Natural killer cell (primary cell): Measurements from ENCODE around the gene KSR1. TPM values are rescaled to one million over a fixed set of nuclear protein-coding genes. Genes with fewer than 3 reads are reported as not detected.

Experiments used
- ATAC-seq, 3 donors: fragments of 150-1000 bp in 2 of 3; fragments of 200-7000 bp in 1 of 3; cut with Tn5 transposase; 1 replicate in 1 of 3; 2 replicates in 2 of 3; pipeline ENCODE4 v1.10.0; 2021; ENCODE audit warnings: mild to moderate bottlenecking in 2 of 3, moderate library complexity in 2 of 3
- DNase-seq, 2 donors: peaks; one replicate each; pipeline versions ENCODE4 v3.0.0 to v3.0.0-alpha.2; 2013 to 2021; ENCODE audit warnings: mixed read lengths in 1 of 2
- H3K27ac ChIP-seq: one replicate; pipeline ENCODE4 v1.5.1; 2013; ENCODE audit warnings: mild to moderate bottlenecking, low read length
- H3K27me3 ChIP-seq: one replicate; pipeline ENCODE4 v1.6.1; 2013; ENCODE audit warnings: low read length; ENCODE audit not compliant: control insufficient read depth, insufficient read depth
- H3K36me3 ChIP-seq: one replicate; pipeline ENCODE4 v1.6.1; 2013; ENCODE audit warnings: low read length; ENCODE audit not compliant: control insufficient read depth, insufficient read depth
- H3K4me1 ChIP-seq: one replicate; pipeline ENCODE4 v1.6.1; 2013; ENCODE audit warnings: low read length; ENCODE audit not compliant: control insufficient read depth, insufficient read depth
- H3K4me3 ChIP-seq: one replicate; pipeline ENCODE4 v1.5.1; 2013; ENCODE audit warnings: low read length
- H3K9me3 ChIP-seq: one replicate; pipeline ENCODE4 v1.6.1; 2013; ENCODE audit warnings: low read length; ENCODE audit not compliant: control insufficient read depth, insufficient read depth
- H3K27ac Mint-ChIP-seq, 2 donors: one replicate each; pipeline ENCODE4 v1.8.0; 2022; ENCODE audit warnings: mild to moderate bottlenecking in 2 of 2, mixed read lengths in 2 of 2, moderate library complexity in 1 of 2
- H3K27me3 Mint-ChIP-seq, 2 donors: one replicate each; pipeline ENCODE4 v1.8.0; 2022; ENCODE audit warnings: low read depth in 2 of 2, mixed read lengths in 2 of 2
- H3K36me3 Mint-ChIP-seq: one replicate; pipeline ENCODE4 v1.8.0; 2022; ENCODE audit warnings: mixed read lengths
- H3K4me1 Mint-ChIP-seq, 2 donors: one replicate each; pipeline ENCODE4 v1.8.0; 2022; ENCODE audit warnings: mixed read lengths in 2 of 2
- H3K4me3 Mint-ChIP-seq: one replicate; pipeline ENCODE4 v1.8.0; 2022; ENCODE audit warnings: mild to moderate bottlenecking, moderate library complexity, mixed read lengths
- H3K9me3 Mint-ChIP-seq, 2 donors: one replicate each; pipeline ENCODE4 v1.8.0; 2022; ENCODE audit warnings: mixed read lengths in 2 of 2
- CTCF ChIP-seq: fragments of 200-600 bp; IDR thresholded peaks from one replicate; pipeline ENCODE4 v1.8.0; 2022; ENCODE audit warnings: antibody characterized with exemption
- WGBS: methylation state at CpG from one replicate; pipeline ENCODE4 v1.1.7; 2013; ENCODE audit warnings: missing lambda C conversion rate; ENCODE audit not compliant: insufficient coverage; 5-methylcytosine and 5-hydroxymethylcytosine counted together
- intact Hi-C: fragments of 100-400 bp; cut with micrococcal nuclease; formaldehyde crosslinking; loops from one replicate; pipeline ENCODE4 v1.14.2; 2022
- total RNA-seq, 4 donors: library from RNA; stranded (reverse); fragments of 120-200 nt in 1 of 4; gene quantifications; one replicate each; pipeline versions ENCODE4 v1.2.3 to v1.2.4, GENCODE V29; 2013 to 2022

KSR1 gene
- total RNA-seq, 3 donors from 2014 or later (not counting 1 experiment from before 2014, with no cell fraction given) = 46.4 to 63.1 (median 59.2) TPM

- Histone ChIP-seq H3K4me1 (peaks cover 44% of the 10 kb centered on the region), H3K27ac (no peak overlapping the region), H3K9me3 (no peaks in the 10 kb centered on the region), H3K27me3 (no peaks in the 10 kb centered on the region), H3K4me3 (no peak overlapping the region), H3K36me3 (no peaks in the 10 kb centered on the region)
- Mint-ChIP-seq H3K4me1 (peaks cover 35 to 39% of the 10 kb centered on the region in 2 donors), H3K4me3 (no peak overlapping the region), H3K27me3 (no peaks in the 10 kb centered on the region), H3K36me3 (no peaks in the 10 kb centered on the region), H3K27ac (no peak overlapping the region), H3K9me3 (no peaks in the 10 kb centered on the region)
- no peak for DNase-seq
- TF ChIP-seq CTCF = no peak
- no peak for ATAC-seq
- intact Hi-C loops = no loop called here
- WGBS = 88% methylated on average over 1 of the region's 4 CpGs
Observed at GRCh38 chr17:27547301-27547683, 91.0 kb downstream of the KSR1 start.

DNA sequence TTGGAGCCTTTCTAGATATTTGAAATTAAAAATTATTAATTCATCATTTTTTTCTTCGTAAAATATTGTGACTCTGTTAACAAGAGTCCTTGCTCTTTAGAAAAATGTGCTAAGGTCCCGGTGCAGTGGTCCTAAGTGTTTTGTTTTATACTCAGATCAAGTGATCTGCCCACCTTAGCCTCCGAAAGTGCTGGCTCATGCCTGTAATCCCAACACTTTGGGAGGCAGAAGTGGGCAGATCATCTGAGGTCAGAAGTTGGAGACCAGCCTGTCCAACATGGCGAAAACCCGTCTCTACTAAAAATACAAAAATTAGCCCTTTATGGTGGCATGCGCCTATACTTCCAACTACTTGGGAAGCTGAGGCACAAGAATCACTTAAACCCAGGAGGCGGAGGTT lies 92.1 kb downstream of the KSR1 start:
- H3K27me3 ChIP-seq = no peaks in the 10 kb centered on the region
- H3K27ac ChIP-seq = no peak overlapping the region
- no peak for ATAC-seq
- no peak for DNase-seq
- no peaks in the 10 kb centered on the region for H3K36me3 ChIP-seq
- no peak overlapping the region for H3K27ac Mint-ChIP-seq
- H3K9me3 Mint-ChIP-seq = no peaks in the 10 kb centered on the region
- H3K4me3 ChIP-seq = no peak overlapping the region
- no peaks in the 10 kb centered on the region for H3K9me3 ChIP-seq
- WGBS = 96% methylated on average over 7 of the region's 7 CpGs
- peaks cover 34% of the 10 kb centered on the region for H3K4me1 ChIP-seq
- TF ChIP-seq CTCF = no peak
- H3K4me1 Mint-ChIP-seq = peaks cover 35 to 39% of the 10 kb centered on the region in 2 donors
- intact Hi-C loops = no loop called here
- no peak overlapping the region for H3K4me3 Mint-ChIP-seq
- no peaks in the 10 kb centered on the region for H3K36me3 Mint-ChIP-seq
- H3K27me3 Mint-ChIP-seq = no peaks in the 10 kb centered on the region

- peaks cover 28 to 29% of the 10 kb centered on the region in 2 donors for H3K4me1 Mint-ChIP-seq
- Histone ChIP-seq H3K9me3 (no peaks in the 10 kb centered on the region), H3K4me3 (no peak overlapping the region), H3K27ac (no peak overlapping the region), H3K36me3 (no peaks in the 10 kb centered on the region), H3K27me3 (no peaks in the 10 kb centered on the region), H3K4me1 (peaks cover 24% of the 10 kb centered on the region)
- intact Hi-C loops = no loop called here
- no peak for DNase-seq
- TF ChIP-seq CTCF = no peak
- no peaks in the 10 kb centered on the region for H3K9me3 Mint-ChIP-seq
- ATAC-seq = no peak
- WGBS = 97% methylated on average over 9 of the region's 10 CpGs
- no peak overlapping the region for H3K4me3 Mint-ChIP-seq
- no peaks in the 10 kb centered on the region for H3K36me3 Mint-ChIP-seq
- H3K27me3 Mint-ChIP-seq = no peaks in the 10 kb centered on the region
- H3K27ac Mint-ChIP-seq = no peak overlapping the region
Observed at GRCh38 chr17:27549251-27549893, 93.1 kb downstream of the KSR1 start.

DNA sequence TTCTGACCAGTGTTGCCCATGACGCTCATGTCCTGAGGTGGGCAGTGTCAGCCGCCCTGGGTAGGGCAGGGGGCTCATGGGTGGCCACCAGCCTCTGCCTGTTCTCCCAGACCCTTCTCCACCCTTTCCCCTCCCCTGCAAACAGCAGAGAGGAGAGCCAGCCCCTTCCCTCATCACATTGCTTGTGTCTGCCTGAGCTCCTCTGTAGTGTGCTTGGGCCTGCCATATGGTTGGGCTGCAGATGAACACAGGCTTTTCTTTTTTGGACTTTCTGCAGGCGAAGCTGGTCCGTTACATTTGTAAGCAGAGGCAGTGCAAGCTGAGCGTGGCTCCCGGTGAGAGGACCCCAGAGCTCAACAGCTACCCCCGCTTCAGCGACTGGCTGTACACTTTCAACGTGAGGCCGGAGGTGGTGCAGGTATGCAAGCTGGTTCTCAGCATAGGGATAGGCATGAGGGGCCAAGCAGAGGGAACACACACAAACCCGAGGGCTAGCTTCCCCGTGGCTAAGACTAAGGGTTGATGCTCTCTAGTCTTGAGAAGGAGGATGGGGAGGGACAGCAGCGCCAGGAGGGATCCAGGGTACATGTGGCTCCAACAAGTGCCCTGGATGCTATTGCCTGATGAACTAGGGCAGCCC lies 94.2 kb downstream of the KSR1 start:
- Mint-ChIP-seq H3K9me3 (no peaks in the 10 kb centered on the region), H3K4me3 (no peak overlapping the region), H3K27me3 (no peaks in the 10 kb centered on the region), H3K27ac (no peak overlapping the region), H3K36me3 (no peaks in the 10 kb centered on the region), H3K4me1 (peaks cover 23 to 24% of the 10 kb centered on the region in 2 donors)
- ATAC-seq (no peak), DNase-seq (no peak)
- Histone ChIP-seq H3K4me3 (no peak overlapping the region), H3K27me3 (no peaks in the 10 kb centered on the region), H3K4me1 (peaks cover 13% of the 10 kb centered on the region), H3K27ac (no peak overlapping the region), H3K9me3 (no peaks in the 10 kb centered on the region), H3K36me3 (no peaks in the 10 kb centered on the region)
- 97% methylated on average over 13 of the region's 13 CpGs for WGBS
- intact Hi-C loops = no loop called here
- no peak for TF ChIP-seq CTCF
